ENCODE results near the gene CPSF3. TPM values are rescaled to one million over a fixed set of nuclear protein-coding genes. Genes with fewer than 3 reads are reported as not detected.
A peak's percentile ranks its signal among the peaks of the same experiment; 100 is the strongest.

CPSF3 gene
- total RNA-seq, 2 experiments from 2014 or later: 13.2 to 13.8 TPM

DNA sequence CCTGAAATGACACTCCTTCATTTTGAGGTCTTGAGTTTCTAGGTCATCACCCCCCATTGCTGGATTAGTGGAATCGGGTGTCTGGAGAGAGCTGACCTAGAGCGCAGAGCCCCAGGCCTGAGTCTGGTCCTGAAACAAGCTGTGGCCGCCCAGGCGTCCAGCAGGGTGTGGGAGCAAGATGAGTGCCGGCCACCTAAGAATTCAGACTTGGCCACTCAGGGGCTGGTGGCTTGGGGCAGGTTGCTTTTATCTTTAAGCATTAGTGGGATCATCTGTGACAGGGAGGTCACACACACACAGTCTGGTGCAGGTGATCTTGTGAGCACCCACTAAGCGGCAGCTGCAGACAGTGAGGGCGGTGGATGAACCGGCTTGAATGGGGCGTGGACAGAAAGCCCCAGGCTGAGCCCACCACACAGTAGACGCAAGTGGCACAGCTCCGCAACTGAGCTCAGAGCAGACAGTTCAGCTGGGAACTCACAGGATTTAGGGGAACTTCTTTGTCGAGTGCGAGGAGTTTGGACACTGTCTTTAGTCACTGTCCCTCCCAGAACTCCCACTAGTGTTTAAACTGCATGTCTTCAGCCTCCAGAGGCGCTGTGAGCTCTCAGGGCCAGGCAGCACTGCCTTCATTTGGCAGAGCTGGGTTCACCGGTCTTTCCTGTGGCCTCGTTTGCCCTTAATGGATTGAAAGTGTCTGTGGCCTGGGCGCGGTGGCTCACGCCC is 21.6 kb upstream of the CPSF3 start:
- no peak overlapping the region for H3K4me3 ChIP-seq (ENCODE audit: low read length)
- peaks cover 4% of the 10 kb centered on the region for H3K36me3 ChIP-seq (ENCODE audit: insufficient read depth, low read length)
- no peaks in the 10 kb centered on the region for H3K4me1 ChIP-seq (ENCODE audit: insufficient read depth, low read length)
- H3K27me3 ChIP-seq (ENCODE audit: control insufficient read depth in 1 of 2, insufficient read depth in 2 of 2, low read length in 2 of 2): no peaks in the 10 kb centered on the region
- no peak overlapping the region for H3K27ac Mint-ChIP-seq
- ATAC-seq (ENCODE audit: poor library complexity) (no peak), DNase-seq (no peak)
- H3K4me3 Mint-ChIP-seq: no peak overlapping the region
- ChIA-PET POLR2A (no interaction called here), CTCF (no interaction called here)
- peaks cover 4% of the 10 kb centered on the region for H3K4me1 Mint-ChIP-seq (ENCODE audit: low read depth)
- no peaks in the 10 kb centered on the region for H3K9me3 Mint-ChIP-seq
- no peaks in the 10 kb centered on the region for H3K9me3 ChIP-seq (ENCODE audit: control insufficient read depth in 1 of 2, insufficient read depth in 1 of 2, low read length in 2 of 2)
- no peaks in the 10 kb centered on the region for H3K27me3 Mint-ChIP-seq
- intact Hi-C loops (cut with DNase I, micrococcal nuclease): no loop called here
- TF ChIP-seq, protein P1, sequence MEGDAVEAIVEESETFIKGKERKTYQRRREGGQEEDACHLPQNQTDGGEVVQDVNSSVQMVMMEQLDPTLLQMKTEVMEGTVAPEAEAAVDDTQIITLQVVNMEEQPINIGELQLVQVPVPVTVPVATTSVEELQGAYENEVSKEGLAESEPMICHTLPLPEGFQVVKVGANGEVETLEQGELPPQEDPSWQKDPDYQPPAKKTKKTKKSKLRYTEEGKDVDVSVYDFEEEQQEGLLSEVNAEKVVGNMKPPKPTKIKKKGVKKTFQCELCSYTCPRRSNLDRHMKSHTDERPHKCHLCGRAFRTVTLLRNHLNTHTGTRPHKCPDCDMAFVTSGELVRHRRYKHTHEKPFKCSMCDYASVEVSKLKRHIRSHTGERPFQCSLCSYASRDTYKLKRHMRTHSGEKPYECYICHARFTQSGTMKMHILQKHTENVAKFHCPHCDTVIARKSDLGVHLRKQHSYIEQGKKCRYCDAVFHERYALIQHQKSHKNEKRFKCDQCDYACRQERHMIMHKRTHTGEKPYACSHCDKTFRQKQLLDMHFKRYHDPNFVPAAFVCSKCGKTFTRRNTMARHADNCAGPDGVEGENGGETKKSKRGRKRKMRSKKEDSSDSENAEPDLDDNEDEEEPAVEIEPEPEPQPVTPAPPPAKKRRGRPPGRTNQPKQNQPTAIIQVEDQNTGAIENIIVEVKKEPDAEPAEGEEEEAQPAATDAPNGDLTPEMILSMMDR (IDR thresholded peaks at IDR 0.05): no peak
- H3K36me3 Mint-ChIP-seq (ENCODE audit: low read depth): peaks cover 8% of the 10 kb centered on the region
- H3K27ac ChIP-seq (ENCODE audit: low read depth in 1 of 2, low read length in 2 of 2): no peak overlapping the region

DNA sequence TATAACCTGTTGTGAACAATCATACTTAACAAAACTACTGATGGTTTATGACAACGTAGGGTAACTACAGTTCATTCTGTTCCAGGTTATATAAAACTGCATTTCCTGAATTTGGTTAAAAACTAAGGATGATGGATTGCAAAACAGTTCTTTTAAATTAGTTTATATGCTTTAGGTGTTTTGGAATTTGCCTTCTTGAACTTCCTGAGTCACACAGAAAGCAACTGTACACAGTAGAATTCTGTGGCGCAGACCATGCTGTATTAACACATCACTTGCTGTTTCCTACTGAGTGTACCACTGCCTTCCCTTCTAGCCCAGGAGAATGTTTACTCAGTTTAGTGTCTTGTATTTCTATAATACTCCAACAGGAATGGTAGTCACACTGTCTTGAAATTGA is 19.5 kb upstream of the CPSF3 start:
- POLR2A ChIA-PET: no interaction called here
- no peaks in the 10 kb centered on the region for H3K27me3 Mint-ChIP-seq

DNA sequence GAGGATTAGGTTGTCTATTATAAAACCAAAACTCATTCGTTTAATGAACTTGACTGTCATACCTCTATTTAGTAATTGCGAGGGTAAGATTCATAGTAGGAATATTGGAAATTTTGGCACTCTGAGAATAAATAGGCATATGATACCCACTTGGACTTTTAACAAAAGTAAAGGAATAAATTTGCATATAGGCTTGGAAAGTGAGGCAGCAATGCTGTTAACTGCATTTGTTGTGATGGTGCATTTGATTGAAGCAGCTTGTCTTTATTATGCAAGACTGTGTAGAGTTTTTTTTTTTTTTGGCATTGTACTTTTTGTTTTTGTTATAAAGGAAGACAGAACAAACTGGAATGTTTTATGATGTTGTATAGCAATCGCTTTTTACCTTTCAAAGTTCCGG is 19.0 kb upstream of the CPSF3 start:
- Mint-ChIP-seq H3K9me3 (no peaks in the 10 kb centered on the region), H3K4me3 (no peak overlapping the region), H3K4me1 (ENCODE audit: low read depth) (peaks cover 4% of the 10 kb centered on the region), H3K27me3 (no peaks in the 10 kb centered on the region), H3K36me3 (ENCODE audit: low read depth) (peaks cover 30% of the 10 kb centered on the region), H3K27ac (peak overlapping the region; percentile 30)
- no peaks in the 10 kb centered on the region for H3K9me3 ChIP-seq (ENCODE audit: control insufficient read depth in 1 of 2, insufficient read depth in 1 of 2, low read length in 2 of 2)
- H3K4me3 ChIP-seq (ENCODE audit: low read length): no peak overlapping the region
- CTCF ChIA-PET: no interaction called here
- no peak overlapping the region for H3K27ac ChIP-seq (ENCODE audit: low read depth in 1 of 2, low read length in 2 of 2)
- peaks cover 27% of the 10 kb centered on the region for H3K36me3 ChIP-seq (ENCODE audit: insufficient read depth, low read length)
- ATAC-seq (ENCODE audit: poor library complexity) (no peak), DNase-seq (no peak)
- H3K27me3 ChIP-seq (ENCODE audit: control insufficient read depth in 1 of 2, insufficient read depth in 2 of 2, low read length in 2 of 2): no peaks in the 10 kb centered on the region
- H3K4me1 ChIP-seq (ENCODE audit: insufficient read depth, low read length): no peaks in the 10 kb centered on the region
- intact Hi-C loops (cut with DNase I, micrococcal nuclease): no loop called here
- POLR2A ChIA-PET: no interaction called here
- TF ChIP-seq, protein P1 (IDR thresholded peaks at IDR 0.05): no peak

More for the DNA sequence above, 19.5 kb upstream of the CPSF3 start:
- ATAC-seq (ENCODE audit: poor library complexity): no peak
- peaks cover 22% of the 10 kb centered on the region for H3K36me3 ChIP-seq (ENCODE audit: insufficient read depth, low read length)
- CTCF ChIA-PET: no interaction called here
- peaks cover 25% of the 10 kb centered on the region for H3K36me3 Mint-ChIP-seq (ENCODE audit: low read depth)
- H3K4me3 Mint-ChIP-seq: no peak overlapping the region
- H3K4me3 ChIP-seq (ENCODE audit: low read length): no peak overlapping the region
- H3K9me3 ChIP-seq (ENCODE audit: control insufficient read depth in 1 of 2, insufficient read depth in 1 of 2, low read length in 2 of 2): no peaks in the 10 kb centered on the region
- no peaks in the 10 kb centered on the region for H3K27me3 ChIP-seq (ENCODE audit: control insufficient read depth in 1 of 2, insufficient read depth in 2 of 2, low read length in 2 of 2)
- peaks cover 4% of the 10 kb centered on the region for H3K4me1 Mint-ChIP-seq (ENCODE audit: low read depth)
- DNase-seq: no peak
- H3K27ac ChIP-seq (ENCODE audit: low read depth in 1 of 2, low read length in 2 of 2): no peak overlapping the region
- intact Hi-C loops (cut with DNase I, micrococcal nuclease): no loop called here
- H3K4me1 ChIP-seq (ENCODE audit: insufficient read depth, low read length): no peaks in the 10 kb centered on the region
- peak overlapping the region; percentile 30 for H3K27ac Mint-ChIP-seq
- TF ChIP-seq, protein P1 (IDR thresholded peaks at IDR 0.05): no peak
- no peaks in the 10 kb centered on the region for H3K9me3 Mint-ChIP-seq

All from CD4-positive, alpha-beta T cell (primary cell).